Astrocyte of the cerebellum (primary cell): ENCODE measurements around the gene SPHK1.
"Not testable (repeated sequence)": the region's sequence is repeated elsewhere in the genome, so short reads cannot be mapped to it uniquely, and the experiment has no call there.

Experiments
- DNase-seq: peaks from one replicate; pipeline ENCODE4 v3.0.0-alpha.2; 2011; ENCODE audit warnings: low read depth
- H3K4me3 ChIP-seq: 2 replicates; pipeline ENCODE4 v1.5.1; 2011; ENCODE audit warnings: mild to moderate bottlenecking, low read depth, low read length, moderate library complexity
- CTCF ChIP-seq: IDR thresholded peaks from 2 replicates; pipeline ENCODE4 v1.5.1; 2012; ENCODE audit warnings: low read length, low read depth, moderate library complexity, mild to moderate bottlenecking; ENCODE audit errors: missing control alignments
- in situ Hi-C: cut with HindIII; loops from 2 replicates; pipeline ENCODE4 v1.10.0; 2017; ENCODE audit warnings: low sequenced_read_pairs

Gene SPHK1

GRCh38 chr17:76354317-76354729 lies 30.1 kb upstream of the SPHK1 start:
- H3K4me3 ChIP-seq: peak overlapping the region; percentile 80
- no peak for DNase-seq
- in situ Hi-C loops: no loop called here
- no peak for TF ChIP-seq CTCF

GRCh38 chr17:76354747-76355310 lies 29.6 kb upstream of the SPHK1 start:
- in situ Hi-C loops: no loop called here
- H3K4me3 ChIP-seq: no peak overlapping the region
- no peak for TF ChIP-seq CTCF
- no peak for DNase-seq

- DNase-seq: no peak
- no peak overlapping the region for H3K4me3 ChIP-seq
- in situ Hi-C loops: no loop called here
- no peak for TF ChIP-seq CTCF
These were observed 27.5 kb upstream of the SPHK1 start for GRCh38 chr17:76356803-76357456.

DNA sequence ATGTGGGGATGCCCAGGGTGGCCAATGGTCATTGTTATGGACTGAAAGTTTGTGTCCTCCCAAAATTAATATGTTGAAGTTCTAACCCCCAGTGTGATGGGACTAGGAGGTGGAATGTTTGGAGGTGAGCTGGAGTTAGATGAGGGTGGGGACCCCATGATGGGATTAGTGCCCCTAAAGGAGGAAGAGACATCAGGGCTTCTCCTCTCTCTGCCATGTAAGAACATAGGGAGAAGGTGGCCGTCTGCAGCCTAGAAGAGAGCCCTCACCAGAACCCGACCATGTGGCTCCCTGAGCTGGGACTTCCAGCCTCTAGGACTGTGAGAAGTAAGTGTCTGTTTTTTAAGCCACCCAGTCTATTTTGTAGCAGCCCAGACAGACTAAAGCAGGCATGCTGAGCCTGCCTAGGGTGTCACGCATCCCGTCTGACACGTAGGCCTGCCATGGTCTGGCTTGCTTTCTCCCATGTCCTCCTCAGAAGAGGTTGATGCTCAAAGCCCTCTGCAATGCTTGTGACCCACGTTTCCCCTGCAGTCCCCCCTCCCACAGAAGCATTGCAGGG lies 26.7 kb upstream of the SPHK1 start:
- in situ Hi-C loops: no loop called here
- no peak overlapping the region for H3K4me3 ChIP-seq
- DNase-seq: no peak
- TF ChIP-seq CTCF: no peak

- no peak overlapping the region for H3K4me3 ChIP-seq
- DNase-seq: no peak
- TF ChIP-seq CTCF: no peak
- in situ Hi-C loops: no loop called here
These were observed 25.0 kb upstream of the SPHK1 start for GRCh38 chr17:76359375-76359774.

- in situ Hi-C loops, DNase-seq: not testable (repeated sequence)
These were observed 24.6 kb upstream of the SPHK1 start for GRCh38 chr17:76359776-76360175.

GRCh38 chr17:76360461-76360860 lies 23.9 kb upstream of the SPHK1 start:
- no peak for TF ChIP-seq CTCF
- no peak overlapping the region for H3K4me3 ChIP-seq
- in situ Hi-C loops: no loop called here
- no peak for DNase-seq

More at GRCh38 chr17:76359776-76360175, 24.6 kb upstream of the SPHK1 start:
- not testable (repeated sequence) for H3K4me3 ChIP-seq
